ENCODE results near the gene ATRAID. TPM values are rescaled to one million over a fixed set of nuclear protein-coding genes. Genes with fewer than 3 reads are reported as not detected.

Gene ATRAID
- total and polyA plus RNA-seq, 2 of the 8 experiments (the other 6 are each of a cell fraction or from before 2014, with no cell fraction given) = 109 to 280 TPM

GRCh38 chr2:27186613-27187345 is 25.1 kb upstream of the ATRAID start (continued):
- TF ChIP-seq, protein P1, sequence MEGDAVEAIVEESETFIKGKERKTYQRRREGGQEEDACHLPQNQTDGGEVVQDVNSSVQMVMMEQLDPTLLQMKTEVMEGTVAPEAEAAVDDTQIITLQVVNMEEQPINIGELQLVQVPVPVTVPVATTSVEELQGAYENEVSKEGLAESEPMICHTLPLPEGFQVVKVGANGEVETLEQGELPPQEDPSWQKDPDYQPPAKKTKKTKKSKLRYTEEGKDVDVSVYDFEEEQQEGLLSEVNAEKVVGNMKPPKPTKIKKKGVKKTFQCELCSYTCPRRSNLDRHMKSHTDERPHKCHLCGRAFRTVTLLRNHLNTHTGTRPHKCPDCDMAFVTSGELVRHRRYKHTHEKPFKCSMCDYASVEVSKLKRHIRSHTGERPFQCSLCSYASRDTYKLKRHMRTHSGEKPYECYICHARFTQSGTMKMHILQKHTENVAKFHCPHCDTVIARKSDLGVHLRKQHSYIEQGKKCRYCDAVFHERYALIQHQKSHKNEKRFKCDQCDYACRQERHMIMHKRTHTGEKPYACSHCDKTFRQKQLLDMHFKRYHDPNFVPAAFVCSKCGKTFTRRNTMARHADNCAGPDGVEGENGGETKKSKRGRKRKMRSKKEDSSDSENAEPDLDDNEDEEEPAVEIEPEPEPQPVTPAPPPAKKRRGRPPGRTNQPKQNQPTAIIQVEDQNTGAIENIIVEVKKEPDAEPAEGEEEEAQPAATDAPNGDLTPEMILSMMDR (IDR thresholded peaks at IDR 0.05; ENCODE audit: control extremely low read depth in 1 of 3, insufficient read depth in 1 of 3, low read depth in 1 of 3, low read length in 3 of 3) = no peak
- no peak for TF ChIP-seq SIX5 (IDR thresholded peaks at IDR 0.05; ENCODE audit: low read depth, low read length)

Data from H1 (cell line).